Fibroblast of the aortic adventitia (primary cell): ENCODE measurements around the gene CDK5RAP2. TPM values are rescaled to one million over a fixed set of nuclear protein-coding genes. Genes with fewer than 3 reads are reported as not detected.

Source experiments
- DNase-seq: peaks from one replicate; pipeline ENCODE4 v3.0.0-alpha.2; 2010; ENCODE audit warnings: low read depth
- H3K4me3 ChIP-seq: 2 replicates; pipeline ENCODE4 v1.5.1; 2011; ENCODE audit warnings: low read depth, mild to moderate bottlenecking, control low read depth, low read length, moderate library complexity
- total RNA-seq: library from RNA; depleted of rRNA; stranded (reverse); fragments of >200 nt; gene quantifications from 2 replicates; pipeline ENCODE4 v1.2.3, GENCODE V29; 2012; ENCODE audit warnings: low replicate concordance
- TF ChIP-seq, protein P1 (sequence below): IDR thresholded peaks from 2 replicates; pipeline ENCODE4 v1.5.1; 2011; ENCODE audit warnings: mild to moderate bottlenecking, low read length, control low read depth, inconsistent platforms; ENCODE audit not compliant: insufficient read depth

CDK5RAP2 gene
- total RNA-seq, 1 donor: 36.8 TPM

- H3K4me3 ChIP-seq: no peak overlapping the region
- TF ChIP-seq, protein P1, sequence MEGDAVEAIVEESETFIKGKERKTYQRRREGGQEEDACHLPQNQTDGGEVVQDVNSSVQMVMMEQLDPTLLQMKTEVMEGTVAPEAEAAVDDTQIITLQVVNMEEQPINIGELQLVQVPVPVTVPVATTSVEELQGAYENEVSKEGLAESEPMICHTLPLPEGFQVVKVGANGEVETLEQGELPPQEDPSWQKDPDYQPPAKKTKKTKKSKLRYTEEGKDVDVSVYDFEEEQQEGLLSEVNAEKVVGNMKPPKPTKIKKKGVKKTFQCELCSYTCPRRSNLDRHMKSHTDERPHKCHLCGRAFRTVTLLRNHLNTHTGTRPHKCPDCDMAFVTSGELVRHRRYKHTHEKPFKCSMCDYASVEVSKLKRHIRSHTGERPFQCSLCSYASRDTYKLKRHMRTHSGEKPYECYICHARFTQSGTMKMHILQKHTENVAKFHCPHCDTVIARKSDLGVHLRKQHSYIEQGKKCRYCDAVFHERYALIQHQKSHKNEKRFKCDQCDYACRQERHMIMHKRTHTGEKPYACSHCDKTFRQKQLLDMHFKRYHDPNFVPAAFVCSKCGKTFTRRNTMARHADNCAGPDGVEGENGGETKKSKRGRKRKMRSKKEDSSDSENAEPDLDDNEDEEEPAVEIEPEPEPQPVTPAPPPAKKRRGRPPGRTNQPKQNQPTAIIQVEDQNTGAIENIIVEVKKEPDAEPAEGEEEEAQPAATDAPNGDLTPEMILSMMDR: no peak
- DNase-seq: no peak
Measured at GRCh38 chr9:120390637-120391190, 189.3 kb downstream of the CDK5RAP2 start.

- no peak overlapping the region for H3K4me3 ChIP-seq
- TF ChIP-seq, protein P1: no peak
- no peak for DNase-seq
Measured at GRCh38 chr9:120389867-120390266, 190.1 kb downstream of the CDK5RAP2 start.

GRCh38 chr9:120389300-120389699 is 190.7 kb downstream of the CDK5RAP2 start:
- TF ChIP-seq, protein P1: no peak
- H3K4me3 ChIP-seq: no peak overlapping the region
- DNase-seq: no peak

- DNase-seq: no peak
- no peak overlapping the region for H3K4me3 ChIP-seq
- TF ChIP-seq, protein P1: no peak
Measured at GRCh38 chr9:120388003-120388855, 191.7 kb downstream of the CDK5RAP2 start.

DNA sequence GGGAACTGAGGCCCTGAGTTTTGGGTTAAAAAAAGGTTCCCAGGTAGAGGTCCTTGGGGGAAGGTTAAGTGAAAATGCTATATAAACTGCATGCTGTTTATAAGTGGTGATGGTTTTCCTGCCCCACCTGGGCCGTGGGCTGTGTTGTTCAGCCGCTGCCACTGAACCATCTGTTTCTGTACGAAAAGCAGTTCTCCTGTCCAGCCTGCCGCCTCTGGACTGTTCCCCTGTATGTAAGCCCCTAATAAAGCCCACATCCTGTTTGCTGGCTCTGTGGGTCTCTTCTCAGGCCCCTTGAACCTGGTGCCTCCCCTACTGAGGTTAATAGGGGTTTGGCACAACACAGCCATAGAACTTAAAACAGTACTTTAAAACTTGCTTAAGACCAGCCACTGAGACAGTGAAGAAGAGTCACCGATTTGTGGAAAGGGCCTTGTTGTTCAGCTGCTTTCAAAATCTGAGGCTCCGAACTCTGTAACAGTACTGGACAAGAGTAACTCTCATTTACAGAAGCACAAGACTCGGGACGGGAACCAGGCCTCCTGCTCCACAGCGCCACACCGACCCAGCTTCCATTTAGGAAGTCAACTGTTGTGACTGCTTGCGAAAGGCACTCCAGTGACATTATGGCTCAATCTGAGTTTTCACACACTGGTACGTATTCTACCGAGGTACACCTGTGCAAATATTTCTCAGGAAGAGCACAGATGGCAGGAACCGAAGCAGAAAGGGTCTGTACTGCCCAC is 192.5 kb downstream of the CDK5RAP2 start:
- H3K4me3 ChIP-seq: no peak overlapping the region
- TF ChIP-seq, protein P1: no peak
- no peak for DNase-seq

DNA sequence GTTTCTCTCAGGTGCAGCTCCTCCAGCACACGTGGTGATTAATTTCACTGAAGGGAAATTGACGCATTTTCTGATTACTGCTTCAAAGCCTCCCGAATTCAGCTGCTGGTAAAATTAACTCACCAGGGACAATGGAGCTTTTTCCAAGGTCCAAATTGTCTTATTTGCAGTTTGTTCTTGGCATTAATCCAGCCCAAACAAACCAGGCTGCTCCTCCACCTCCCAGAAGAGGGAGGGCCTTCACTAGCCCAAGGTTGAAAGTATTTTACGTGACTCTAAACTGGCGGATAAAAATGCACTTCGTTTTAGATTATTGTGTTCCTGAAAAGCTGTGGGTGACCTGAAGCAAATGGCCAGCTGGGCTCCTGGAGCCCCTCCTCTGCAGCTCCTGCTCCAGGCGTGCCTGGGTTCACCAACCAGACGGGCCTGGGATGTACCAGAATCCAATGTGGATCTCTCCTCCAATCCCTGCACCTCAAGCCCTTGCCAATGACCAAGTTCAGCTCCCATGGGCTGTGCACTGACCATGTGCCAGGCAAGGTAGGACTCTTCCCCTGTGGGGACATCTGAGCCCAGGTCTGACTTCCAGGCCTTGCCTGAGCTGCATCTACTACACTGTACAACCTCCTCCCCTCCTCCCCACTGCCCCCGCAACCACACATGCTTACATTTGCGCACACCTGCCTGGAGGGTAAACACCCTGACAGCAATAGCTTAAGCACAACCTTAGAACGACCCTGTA is 193.4 kb downstream of the CDK5RAP2 start:
- TF ChIP-seq, protein P1: no peak
- H3K4me3 ChIP-seq: no peak overlapping the region
- DNase-seq: peak; percentile 34
